Prostate gland (tissue), 2 donors: ENCODE data around the gene RYR1.

Source experiments
- POLR2A ChIP-seq: fragments of 450-650 bp; IDR thresholded peaks from one replicate; pipeline ENCODE4 v1.6.1; 2016; ENCODE audit warnings: antibody characterized with exemption, mild to moderate bottlenecking
- POLR2AphosphoS5 ChIP-seq: sonication (generic); formaldehyde crosslinking; IDR thresholded peaks from one replicate; pipeline ENCODE4 v1.6.1; 2017; ENCODE audit warnings: antibody characterized with exemption
- TF ChIP-seq, protein P1 (sequence below), 4 experiments: fragments of 200-600 bp in 2 of 4; fragments of 450-650 bp in 2 of 4; sonication (generic) in 2 of 4; IDR thresholded peaks; 1 replicate in 3 of 4; 2 replicates in 1 of 4; pipeline ENCODE4 v1.5.1; 2016 to 2019; ENCODE audit warnings: antibody characterized with exemption in 4 of 4, mild to moderate bottlenecking in 2 of 4, moderate library complexity in 2 of 4

- TF ChIP-seq POLR2AphosphoS5 (no peak), POLR2A (no peak)
- TF ChIP-seq, protein P1, sequence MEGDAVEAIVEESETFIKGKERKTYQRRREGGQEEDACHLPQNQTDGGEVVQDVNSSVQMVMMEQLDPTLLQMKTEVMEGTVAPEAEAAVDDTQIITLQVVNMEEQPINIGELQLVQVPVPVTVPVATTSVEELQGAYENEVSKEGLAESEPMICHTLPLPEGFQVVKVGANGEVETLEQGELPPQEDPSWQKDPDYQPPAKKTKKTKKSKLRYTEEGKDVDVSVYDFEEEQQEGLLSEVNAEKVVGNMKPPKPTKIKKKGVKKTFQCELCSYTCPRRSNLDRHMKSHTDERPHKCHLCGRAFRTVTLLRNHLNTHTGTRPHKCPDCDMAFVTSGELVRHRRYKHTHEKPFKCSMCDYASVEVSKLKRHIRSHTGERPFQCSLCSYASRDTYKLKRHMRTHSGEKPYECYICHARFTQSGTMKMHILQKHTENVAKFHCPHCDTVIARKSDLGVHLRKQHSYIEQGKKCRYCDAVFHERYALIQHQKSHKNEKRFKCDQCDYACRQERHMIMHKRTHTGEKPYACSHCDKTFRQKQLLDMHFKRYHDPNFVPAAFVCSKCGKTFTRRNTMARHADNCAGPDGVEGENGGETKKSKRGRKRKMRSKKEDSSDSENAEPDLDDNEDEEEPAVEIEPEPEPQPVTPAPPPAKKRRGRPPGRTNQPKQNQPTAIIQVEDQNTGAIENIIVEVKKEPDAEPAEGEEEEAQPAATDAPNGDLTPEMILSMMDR (IDR thresholded peaks at IDR 0.05) = no peak
These were observed 47.7 kb upstream of the RYR1 start for GRCh38 chr19:38385804-38386257.
